Right ventricle myocardium inferior (tissue), 1 donor: Measurements from ENCODE around the gene MON1B. TPM values are rescaled to one million over a fixed set of nuclear protein-coding genes. Genes with fewer than 3 reads are reported as not detected.
A peak's percentile ranks its signal among the peaks of the same experiment; 100 is the strongest.

Experiments used
- ATAC-seq: fragments of 200-7000 bp; cut with Tn5 transposase; one replicate; pipeline ENCODE4 v1.9.1; 2020; ENCODE audit warnings: mild to moderate bottlenecking, moderate library complexity
- DNase-seq: peaks from one replicate; pipeline ENCODE4 v3.0.0; 2021; ENCODE audit errors: missing footprints
- intact Hi-C: fragments of 100-400 bp; cut with DNase I; formaldehyde crosslinking; loops from one replicate; pipeline ENCODE4 v1.11.0; 2022
- total RNA-seq: library from RNA; stranded (reverse); fragmentation: NEBNext Ultra II Directional; extraction: Animal tissue kit (Norgen Biotek cat#: 25700); gene quantifications from one replicate; pipeline ENCODE4 v1.2.1, GENCODE V29; 2021
- donor health status: DM: no; HTN: yes; CAD: no; lungs with severe emphysema.

Gene MON1B
- total RNA-seq, 1 donor from 2014 or later = 14.4 TPM

GRCh38 chr16:77193377-77193776 lies 2.4 kb downstream of the MON1B start:
- ATAC-seq = no peak
- intact Hi-C loops = no loop called here
- no peak for DNase-seq

- intact Hi-C loops = no loop called here
- ATAC-seq (no peak), DNase-seq (no peak)
Observed at GRCh38 chr16:77194295-77195231, 3.6 kb downstream of the MON1B start.

- intact Hi-C loops = no loop called here
Observed at GRCh38 chr16:77195411-77195810, 4.4 kb downstream of the MON1B start.

GRCh38 chr16:77197747-77198146 lies 6.8 kb downstream of the MON1B start:
- no peak for DNase-seq
- no peak for ATAC-seq
- intact Hi-C loops = no loop called here

More at GRCh38 chr16:77195411-77195810, 4.4 kb downstream of the MON1B start:
- DNase-seq = no peak
- ATAC-seq = no peak

- DNase-seq (no peak), ATAC-seq (no peak)
- intact Hi-C loops = no loop called here
Observed at GRCh38 chr16:77199211-77199610, 8.2 kb downstream of the MON1B start, which contains the start of gene SYCE1L. Gene SYCE1L (plus strand): TSS chr16:77199408. CDS start chr16:77199452, 44 bp downstream.

- DNase-seq (no peak), ATAC-seq (no peak)
- intact Hi-C loops = no loop called here
Observed at GRCh38 chr16:77206533-77206932, 15.5 kb downstream of the MON1B start.

- intact Hi-C loops = no loop called here
- ATAC-seq (no peak), DNase-seq (no peak)
Observed at GRCh38 chr16:77207030-77207429, 16.0 kb downstream of the MON1B start.

- intact Hi-C loops = no loop called here
- DNase-seq = no peak
- no peak for ATAC-seq
Observed at GRCh38 chr16:77208382-77208781, 17.4 kb downstream of the MON1B start.

GRCh38 chr16:77211880-77212740 lies 21.1 kb downstream of the MON1B start:
- DNase-seq (peak; percentile 79), ATAC-seq (peak; percentile 60)
- intact Hi-C loops = no loop called here

GRCh38 chr16:77212741-77213541 lies 22.0 kb downstream of the MON1B start:
- DNase-seq (peak; percentile 85), ATAC-seq (peak; percentile 88)
- intact Hi-C loops = no loop called here

GRCh38 chr16:77213542-77214106 lies 22.6 kb downstream of the MON1B start:
- DNase-seq = no peak
- intact Hi-C loops = no loop called here
- peak; percentile 22 for ATAC-seq

- ATAC-seq (no peak), DNase-seq (no peak)
- intact Hi-C loops = no loop called here
Observed at GRCh38 chr16:77214411-77215138, 23.6 kb downstream of the MON1B start.

GRCh38 chr16:77219437-77219836 lies 28.4 kb downstream of the MON1B start:
- DNase-seq = no peak
- no peak for ATAC-seq
- intact Hi-C loops = no loop called here

- intact Hi-C loops = no loop called here
- DNase-seq = no peak
- ATAC-seq = no peak
Observed at GRCh38 chr16:77220427-77220826, 29.4 kb downstream of the MON1B start.

- DNase-seq (no peak), ATAC-seq (no peak)
- intact Hi-C loops = no loop called here
Observed at GRCh38 chr16:77221482-77221881, 30.5 kb downstream of the MON1B start.

GRCh38 chr16:77223184-77223583 lies 32.2 kb downstream of the MON1B start:
- DNase-seq = no peak
- intact Hi-C loops = no loop called here
- ATAC-seq = no peak

GRCh38 chr16:77225182-77225581 lies 34.2 kb downstream of the MON1B start:
- ATAC-seq (no peak), DNase-seq (no peak)
- intact Hi-C loops = no loop called here

- no peak for DNase-seq
- no peak for ATAC-seq
- intact Hi-C loops = no loop called here
Observed at GRCh38 chr16:77227745-77228144, 36.8 kb downstream of the MON1B start.
